HG03039 (cell line): ENCODE measurements around the gene TNNT2.

Experiments
- ATAC-seq: cut with Tn5 transposase; IDR thresholded peaks from one replicate; pipeline ENCODE4 v1.9.1; 2021; ENCODE audit warnings: mild to moderate bottlenecking, moderate library complexity; ENCODE audit not compliant: unreplicated experiment

The TNNT2 gene

DNA sequence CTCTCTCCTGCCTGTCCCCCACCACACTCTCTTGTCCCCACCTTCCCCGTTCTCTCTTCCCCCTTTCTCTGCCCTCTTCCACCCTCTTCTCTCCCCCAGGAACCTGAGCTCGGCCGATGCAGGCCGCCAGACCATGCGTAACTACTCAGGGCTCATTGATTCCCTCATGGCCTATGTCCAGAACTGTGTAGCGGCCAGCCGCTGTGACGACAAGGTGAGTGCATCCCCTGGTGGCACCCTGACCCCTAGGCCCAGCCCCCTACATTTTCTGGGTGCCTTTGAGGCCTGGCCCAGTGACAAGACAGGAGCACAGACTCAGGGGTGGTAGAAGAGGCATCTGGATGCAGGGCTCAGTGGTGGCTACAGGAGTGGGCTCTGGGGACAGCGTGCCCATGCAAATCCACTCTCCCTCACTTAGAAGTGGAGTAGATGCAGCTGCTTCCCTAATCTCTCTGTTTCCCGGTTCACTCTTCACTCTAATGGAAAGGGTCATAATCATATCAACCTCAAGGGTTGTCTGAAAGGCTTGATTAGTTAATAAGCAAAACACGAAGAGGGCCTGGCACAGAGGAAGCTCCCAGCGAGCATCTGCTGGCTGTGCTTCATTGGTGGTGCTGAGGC, 57.2 kb downstream of the TNNT2 start:
- no peak for ATAC-seq

DNA sequence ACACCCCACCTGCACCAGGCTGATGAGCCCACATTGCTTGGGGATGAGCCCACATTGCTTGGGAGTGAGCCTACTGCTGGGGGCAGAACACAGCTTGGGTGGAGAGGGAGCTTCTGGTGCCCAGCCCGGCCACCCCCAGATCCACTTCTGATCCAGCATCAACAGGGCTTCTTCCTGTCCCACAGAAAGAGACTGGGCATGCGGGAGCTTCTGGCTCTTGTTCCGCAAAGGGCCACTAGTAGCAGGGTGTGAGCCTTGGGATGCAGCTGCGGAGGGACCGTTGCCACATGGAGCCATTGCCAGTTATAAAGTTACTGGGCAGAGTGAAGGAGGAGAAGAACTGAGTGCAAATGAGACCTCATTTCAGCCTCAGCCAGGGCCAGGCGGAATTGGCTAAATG, 57.8 kb downstream of the TNNT2 start:
- no peak for ATAC-seq

DNA sequence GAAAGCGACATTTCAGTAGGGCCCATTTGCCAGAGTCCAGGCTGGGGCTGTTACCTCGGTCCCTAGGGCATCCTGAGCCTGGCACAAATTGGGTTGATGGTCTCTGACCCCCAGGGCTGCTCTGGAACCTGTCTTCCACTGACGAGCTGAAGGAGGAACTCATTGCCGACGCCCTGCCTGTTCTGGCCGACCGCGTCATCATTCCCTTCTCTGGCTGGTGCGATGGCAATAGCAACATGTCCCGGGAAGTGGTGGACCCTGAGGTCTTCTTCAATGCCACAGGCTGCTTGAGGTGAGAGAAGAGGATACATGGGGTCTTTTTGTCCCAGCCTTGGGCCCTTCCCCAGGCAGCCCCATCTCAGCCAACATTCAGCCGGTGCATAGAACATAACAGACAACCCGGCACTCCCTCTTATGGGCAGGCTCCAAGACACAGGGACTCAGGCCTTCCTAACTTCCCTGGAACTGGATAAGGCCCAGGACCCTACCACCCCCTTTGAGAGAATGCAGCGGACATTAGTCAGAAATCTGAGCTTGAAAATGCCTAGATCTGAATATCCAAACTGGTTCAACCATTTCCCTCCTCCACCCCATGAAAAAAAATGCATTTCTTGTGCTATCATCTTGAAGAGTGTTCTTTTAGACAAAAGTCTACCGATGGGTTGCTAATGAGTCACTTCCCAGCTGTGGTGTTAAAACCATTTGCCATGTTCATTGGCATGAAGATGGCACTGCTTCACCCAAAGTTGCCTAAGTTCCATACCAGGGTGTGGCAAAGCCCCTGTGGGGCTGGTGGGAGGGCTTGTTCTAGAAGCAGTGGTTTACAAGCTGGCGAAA, 58.8 kb downstream of the TNNT2 start:
- ATAC-seq, result no peak

DNA sequence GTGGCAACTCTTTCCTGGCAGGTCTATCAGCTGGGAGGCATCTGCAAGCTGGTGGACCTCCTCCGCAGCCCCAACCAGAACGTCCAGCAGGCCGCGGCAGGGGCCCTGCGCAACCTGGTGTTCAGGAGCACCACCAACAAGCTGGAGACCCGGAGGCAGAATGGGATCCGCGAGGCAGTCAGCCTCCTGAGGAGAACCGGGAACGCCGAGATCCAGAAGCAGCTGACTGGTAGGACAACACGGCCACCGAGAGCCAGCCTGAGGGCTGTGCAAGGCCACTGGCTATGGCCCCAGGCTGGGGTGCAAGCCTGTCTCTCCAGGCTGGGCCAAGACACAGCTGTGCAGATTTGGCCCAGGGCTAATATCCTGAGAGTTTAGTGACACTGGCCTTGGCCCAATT, 59.9 kb downstream of the TNNT2 start:
- ATAC-seq, result no peak

DNA sequence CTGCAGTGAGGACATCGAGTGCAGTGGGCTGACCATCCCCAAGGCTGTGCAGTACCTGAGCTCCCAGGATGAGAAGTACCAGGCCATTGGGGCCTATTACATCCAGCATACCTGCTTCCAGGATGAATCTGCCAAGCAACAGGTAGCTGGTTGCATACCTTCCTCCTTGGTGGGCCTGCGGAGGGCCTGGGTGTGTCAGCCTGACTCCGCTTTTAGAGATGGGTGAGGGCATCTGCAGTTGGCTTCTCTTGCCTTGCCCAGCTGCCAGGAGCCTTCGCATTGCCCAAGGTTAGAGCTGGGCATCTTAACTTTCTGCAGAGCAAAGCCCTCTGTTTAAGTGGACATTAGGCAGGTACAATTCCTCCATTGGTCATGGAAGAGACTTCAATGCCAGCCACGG, 60.9 kb downstream of the TNNT2 start:
- no peak for ATAC-seq

DNA sequence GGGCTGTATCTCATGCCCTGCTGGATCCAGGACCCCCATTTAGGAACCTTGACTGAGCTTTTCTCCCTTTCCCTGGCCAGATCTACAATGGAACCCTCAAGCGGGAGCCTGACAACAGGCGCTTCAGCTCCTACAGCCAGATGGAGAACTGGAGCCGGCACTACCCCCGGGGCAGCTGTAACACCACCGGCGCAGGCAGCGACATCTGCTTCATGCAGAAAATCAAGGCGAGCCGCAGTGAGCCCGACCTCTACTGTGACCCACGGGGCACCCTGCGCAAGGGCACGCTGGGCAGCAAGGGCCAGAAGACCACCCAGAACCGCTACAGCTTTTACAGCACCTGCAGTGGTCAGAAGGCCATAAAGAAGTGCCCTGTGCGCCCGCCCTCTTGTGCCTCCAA, 64.4 kb downstream of the TNNT2 start:
- no peak for ATAC-seq

DNA sequence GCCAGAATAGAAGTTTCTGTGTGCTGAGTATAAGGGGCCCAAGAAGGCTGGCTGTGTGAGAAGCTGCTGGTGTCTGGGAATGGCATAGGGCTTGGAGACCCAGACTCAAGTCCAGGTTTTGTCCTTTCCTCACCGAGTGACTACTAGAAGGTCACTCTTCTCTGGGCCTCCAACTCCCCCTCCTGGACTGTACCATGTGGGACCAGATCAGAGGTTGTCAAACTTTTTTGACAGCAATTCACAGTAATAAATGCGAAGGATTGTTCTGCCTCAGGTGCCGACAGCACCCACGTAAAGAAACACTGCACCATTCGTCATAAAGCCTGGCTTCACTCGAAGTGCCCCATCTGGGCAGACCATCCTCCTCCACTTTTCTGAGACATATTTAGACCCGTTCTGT, 65.2 kb downstream of the TNNT2 start:
- no peak for ATAC-seq

DNA sequence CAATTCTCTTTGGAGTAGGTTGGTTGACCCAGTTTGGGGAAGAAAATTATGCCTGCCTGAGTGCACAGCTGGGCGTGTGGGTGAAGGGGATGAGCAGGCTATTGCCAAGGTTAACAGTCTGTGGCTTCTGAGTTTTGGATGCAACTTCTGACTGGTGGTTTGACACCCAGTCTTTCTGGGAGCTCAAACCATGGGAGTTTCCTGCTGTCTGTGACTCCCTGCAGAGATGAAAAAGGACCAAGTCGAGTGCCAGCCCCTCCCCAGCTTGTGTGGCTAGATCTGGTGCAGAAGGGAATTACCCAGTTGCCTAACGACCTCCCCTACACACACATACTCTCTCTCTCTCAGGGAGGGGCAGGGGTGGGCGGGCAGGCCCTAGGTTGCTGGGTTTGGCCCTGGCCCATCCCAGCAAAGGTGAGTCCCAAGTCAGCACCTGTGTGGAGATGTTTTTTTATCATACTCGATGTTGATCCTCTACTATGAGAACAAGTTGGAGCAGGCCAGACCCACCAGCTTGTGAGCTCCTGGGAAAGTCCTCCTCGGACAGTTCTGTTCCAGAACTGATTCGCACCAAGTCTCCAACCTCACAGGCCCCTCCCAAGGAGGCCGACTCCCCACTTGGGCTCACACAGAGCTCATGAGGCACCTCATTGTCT, 66.0 kb downstream of the TNNT2 start:
- no peak for ATAC-seq

DNA sequence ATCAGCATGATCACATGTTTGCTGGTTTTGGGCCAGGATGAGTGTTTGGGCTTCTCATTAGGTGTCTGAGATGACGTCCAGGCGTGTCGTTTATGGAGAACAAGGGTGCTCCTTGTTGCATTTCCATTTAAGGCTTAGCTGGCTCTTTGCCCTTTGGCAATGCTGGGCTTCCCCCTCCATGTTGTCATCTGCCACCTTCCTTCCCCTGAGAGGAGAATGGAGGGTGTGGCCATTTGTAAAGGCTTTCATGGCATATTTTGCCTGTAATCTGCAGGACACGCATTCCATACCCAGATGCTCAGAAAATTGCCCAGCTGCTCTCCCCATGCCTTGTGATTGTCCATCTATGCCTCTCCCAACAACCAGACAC, 66.5 kb downstream of the TNNT2 start:
- no peak for ATAC-seq

DNA sequence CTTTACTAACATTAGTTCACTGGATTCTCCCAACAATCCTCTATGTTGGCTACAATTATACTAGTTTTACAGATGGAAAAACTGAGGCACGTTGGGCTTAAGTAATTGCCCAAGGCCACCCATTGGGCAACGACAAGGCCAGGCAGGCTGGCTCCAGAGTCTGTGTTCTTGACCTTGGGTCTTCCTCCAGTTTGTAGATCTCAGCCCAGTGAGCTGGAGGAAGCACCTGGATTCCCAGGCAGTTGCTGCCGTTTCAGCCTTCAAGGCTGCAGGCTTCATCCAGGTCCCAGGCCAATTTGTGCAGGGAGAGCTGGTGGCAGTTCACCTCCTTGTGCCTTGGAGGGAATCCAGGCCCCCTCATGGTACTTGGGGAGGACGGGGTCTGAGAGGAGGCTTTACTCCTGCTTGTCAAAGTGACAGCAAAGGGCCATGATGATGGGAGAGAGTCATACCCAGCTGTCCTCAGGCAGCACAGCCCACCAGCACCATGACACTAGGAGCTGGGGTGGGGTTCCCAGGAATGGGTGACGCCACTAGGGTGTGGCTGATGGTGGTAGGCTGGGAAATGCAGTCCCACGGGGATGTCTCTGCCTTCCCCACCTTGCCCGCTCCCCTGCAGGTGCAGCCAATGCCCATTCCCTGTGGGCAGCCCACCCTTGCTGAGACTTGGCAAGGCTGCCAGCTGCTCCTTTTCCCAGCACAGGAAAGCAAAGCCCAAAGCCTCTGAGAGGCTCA, 67.1 kb downstream of the TNNT2 start:
- ATAC-seq, result no peak

DNA sequence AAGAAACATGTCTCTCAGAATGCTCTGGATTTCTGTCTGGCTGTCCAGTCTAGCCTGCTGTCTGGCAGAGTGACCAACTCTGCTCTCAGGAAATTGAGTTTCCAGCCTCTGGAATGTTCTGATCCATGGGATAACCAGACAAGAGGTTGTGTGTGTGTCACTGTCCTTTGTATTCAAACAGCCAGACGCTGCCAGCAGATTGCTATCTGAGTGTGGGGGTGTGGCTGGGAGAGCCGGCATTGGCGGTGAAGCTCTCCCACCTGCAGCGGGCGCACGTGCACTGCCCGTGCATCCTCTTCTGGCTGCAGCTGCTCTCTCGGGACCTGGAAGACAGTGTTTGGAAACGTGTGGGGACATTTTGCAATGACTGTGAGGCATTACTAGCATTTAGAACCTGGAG, 68.1 kb downstream of the TNNT2 start:
- no peak for ATAC-seq
